GM10266 (cell line): ENCODE measurements around the gene RAD51B.

Experiments
- DNase-seq: peaks from one replicate; pipeline ENCODE4 v3.0.0; 2012; ENCODE audit errors: extremely low spot score
- CTCF ChIP-seq: IDR thresholded peaks from 2 replicates; pipeline ENCODE4 v1.5.1; 2012; ENCODE audit warnings: mild to moderate bottlenecking, low read depth; ENCODE audit not compliant: control insufficient read depth, insufficient read depth; ENCODE audit errors: missing control alignments

The RAD51B gene

GRCh38 chr14:68132563-68133121, 313.1 kb downstream of the RAD51B start:
- TF ChIP-seq CTCF: no peak
- no peak for DNase-seq

GRCh38 chr14:68133856-68134255, 314.3 kb downstream of the RAD51B start:
- TF ChIP-seq CTCF: no peak

GRCh38 chr14:68135028-68135427, 315.4 kb downstream of the RAD51B start:
- no peak for DNase-seq
- TF ChIP-seq CTCF: no peak

More at GRCh38 chr14:68133856-68134255, 314.3 kb downstream of the RAD51B start:
- DNase-seq: no peak

GRCh38 chr14:68135566-68135965, 316.0 kb downstream of the RAD51B start:
- TF ChIP-seq CTCF: no peak

GRCh38 chr14:68137704-68138619, 318.4 kb downstream of the RAD51B start:
- DNase-seq: peak; percentile 9
- TF ChIP-seq CTCF: no peak

More at GRCh38 chr14:68135566-68135965, 316.0 kb downstream of the RAD51B start:
- no peak for DNase-seq

- TF ChIP-seq CTCF: no peak
- no peak for DNase-seq
Measured at GRCh38 chr14:68139431-68140075, 320.0 kb downstream of the RAD51B start.
